GM19397 (cell line): ENCODE measurements around the gene S100A2.

Source experiments
- ATAC-seq: cut with Tn5 transposase; IDR thresholded peaks from one replicate; pipeline ENCODE4 v1.9.1; 2021; ENCODE audit warnings: mild to moderate bottlenecking, moderate library complexity; ENCODE audit not compliant: unreplicated experiment

Gene S100A2

DNA sequence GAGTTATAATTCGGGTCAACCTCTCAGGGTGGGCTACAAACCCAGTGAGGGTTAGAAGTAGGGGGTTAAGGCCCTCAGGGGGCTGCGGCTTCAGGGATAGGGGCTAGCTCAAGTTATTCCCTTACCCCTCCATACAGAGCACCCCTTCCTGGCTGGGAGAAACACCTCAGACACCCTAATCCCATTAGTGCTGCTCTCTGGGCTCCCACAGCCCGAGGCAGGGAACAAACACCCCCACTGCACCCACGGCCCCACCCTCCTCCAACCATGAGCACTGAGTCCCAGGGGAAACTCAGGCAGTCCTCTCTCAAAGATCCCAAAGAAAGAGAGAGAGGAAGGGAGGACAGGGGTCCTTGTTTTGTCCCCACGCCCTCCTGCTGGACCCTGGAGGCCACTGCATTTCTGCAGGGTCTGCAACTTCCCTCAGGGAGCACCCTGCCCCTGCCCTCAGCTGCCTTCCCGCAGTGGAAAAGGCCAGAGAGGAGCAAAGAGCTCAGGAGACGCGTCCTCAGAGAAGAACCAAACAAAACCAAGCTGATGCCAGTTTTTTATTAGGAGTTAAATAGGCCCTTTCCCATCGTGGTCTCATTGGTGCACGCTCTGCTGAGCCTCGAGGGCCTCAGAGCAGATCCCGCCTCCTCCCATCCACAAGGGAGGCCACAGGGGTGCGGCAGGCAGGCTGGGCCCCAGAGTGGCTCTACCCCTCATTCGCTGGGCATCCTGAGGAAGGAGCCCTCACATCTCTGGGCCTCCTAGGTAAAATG is 18.7 kb downstream of the S100A2 start:
- no peak for ATAC-seq

DNA sequence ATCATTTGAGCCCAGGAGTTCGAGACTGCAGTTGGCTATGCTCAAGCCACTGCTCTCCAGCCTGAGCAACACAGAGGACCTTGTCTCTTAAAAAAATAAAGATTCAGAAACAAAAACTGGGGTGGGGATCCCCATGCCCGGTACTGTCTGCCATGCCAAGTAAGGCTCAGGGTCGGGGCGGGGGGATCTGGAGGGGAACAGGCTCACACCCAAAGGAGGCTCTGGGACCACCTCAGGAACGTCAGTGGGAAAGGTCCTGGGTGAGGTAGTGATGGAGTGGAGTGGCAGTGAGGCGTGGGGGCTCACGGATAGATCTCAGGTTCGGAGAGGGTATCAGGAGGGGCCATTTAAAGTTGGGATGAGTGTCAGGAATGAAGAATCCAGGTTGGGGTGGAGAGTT is 19.3 kb downstream of the S100A2 start:
- no peak for ATAC-seq

DNA sequence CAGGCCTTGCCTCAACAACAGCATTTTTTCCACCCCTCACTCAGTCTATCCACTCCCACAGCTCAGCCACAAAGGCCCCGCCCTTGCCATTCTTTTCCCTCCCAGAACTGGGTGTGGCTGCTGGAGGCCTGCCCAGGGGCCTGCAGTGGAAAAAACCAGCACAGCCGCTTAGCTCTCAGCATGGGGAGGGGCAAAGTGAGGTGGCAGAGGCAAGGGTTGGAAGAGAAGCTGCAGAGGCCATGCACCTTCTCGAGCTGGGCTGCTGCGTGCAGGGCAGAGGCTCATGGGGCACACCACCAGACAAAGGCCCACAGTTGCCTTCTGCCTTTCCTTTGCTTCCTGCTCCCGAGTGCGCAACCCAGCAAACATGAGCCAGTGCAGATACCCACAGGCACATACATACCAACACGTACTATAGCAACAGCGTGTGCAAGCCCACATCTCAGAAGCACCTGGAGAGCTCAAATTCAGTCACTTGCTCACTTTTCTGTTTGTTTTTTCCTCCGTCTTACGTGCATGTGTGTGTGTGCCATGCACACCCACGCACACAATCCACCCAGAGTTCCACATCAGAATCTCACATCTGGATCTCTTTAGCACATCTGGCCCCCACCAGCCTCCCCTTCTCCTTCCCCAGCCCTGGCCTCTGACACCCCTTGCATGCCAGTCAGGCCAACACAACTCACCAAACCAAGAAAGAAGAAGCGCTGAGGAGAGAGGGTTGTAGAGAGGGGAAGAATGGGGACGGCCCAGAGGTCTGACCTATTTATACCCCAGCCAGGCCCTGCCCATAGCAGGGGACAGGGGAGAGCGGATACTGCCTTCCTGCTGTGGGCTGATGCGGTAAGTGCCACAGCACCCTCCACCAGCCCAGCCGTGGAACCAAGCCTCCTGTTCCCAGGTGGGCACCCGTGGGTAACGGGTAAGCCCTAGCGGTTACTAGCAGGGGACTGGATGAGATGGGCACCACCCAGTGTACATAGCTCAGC is 20.3 kb downstream of the S100A2 start, which contains the start of gene S100A4:
Gene S100A4 (minus strand): TSS at position 740 of the 989 bp plus-strand sequence. CDS start 1,012 bp downstream, outside the sequence.
- ATAC-seq: no peak

DNA sequence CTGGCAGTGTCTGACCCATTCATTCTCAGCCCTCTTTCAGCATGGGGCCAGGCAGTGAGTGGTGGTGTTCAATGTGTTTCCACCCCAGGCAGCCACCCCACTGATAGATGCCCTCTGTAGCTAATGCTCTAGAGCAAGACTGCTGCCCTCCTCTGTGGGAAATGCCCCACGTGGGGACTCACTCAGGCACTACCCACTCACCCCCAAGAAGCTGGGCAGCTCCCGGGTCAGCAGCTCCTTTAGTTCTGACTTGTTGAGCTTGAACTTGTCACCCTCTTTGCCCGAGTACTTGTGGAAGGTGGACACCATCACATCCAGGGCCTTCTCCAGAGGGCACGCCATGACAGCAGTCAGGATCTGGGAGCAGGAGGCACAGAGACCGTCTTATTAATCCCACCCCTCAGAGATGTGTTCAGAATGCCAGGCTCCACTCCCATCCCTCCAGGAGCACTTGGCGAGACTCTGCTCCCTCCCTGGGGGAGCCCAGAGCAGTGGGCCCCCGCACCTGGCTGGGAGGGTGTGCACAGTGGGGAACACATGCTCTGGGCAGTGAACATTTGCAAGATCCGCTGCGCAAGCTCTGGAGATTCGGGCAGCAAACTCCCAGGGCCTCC is 21.1 kb downstream of the S100A2 start:
- no peak for ATAC-seq

DNA sequence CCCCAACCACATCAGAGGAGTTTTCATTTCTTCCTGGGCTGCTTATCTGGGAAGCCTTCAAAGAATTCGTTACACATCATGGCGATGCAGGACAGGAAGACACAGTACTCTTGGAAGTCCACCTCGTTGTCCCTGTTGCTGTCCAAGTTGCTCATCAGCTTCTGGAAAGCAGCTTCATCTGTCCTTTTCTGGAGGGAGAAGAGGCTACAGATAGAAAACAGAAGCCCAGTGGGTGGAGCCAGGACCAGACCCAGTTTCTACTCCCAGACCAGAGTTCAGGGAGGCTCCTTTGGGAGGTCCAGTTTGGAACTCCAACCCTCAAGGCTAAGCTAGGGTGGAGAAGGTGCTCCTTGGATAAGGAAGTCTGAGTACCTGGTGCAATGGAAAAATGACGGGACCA is 21.9 kb downstream of the S100A2 start:
- ATAC-seq: no peak

DNA sequence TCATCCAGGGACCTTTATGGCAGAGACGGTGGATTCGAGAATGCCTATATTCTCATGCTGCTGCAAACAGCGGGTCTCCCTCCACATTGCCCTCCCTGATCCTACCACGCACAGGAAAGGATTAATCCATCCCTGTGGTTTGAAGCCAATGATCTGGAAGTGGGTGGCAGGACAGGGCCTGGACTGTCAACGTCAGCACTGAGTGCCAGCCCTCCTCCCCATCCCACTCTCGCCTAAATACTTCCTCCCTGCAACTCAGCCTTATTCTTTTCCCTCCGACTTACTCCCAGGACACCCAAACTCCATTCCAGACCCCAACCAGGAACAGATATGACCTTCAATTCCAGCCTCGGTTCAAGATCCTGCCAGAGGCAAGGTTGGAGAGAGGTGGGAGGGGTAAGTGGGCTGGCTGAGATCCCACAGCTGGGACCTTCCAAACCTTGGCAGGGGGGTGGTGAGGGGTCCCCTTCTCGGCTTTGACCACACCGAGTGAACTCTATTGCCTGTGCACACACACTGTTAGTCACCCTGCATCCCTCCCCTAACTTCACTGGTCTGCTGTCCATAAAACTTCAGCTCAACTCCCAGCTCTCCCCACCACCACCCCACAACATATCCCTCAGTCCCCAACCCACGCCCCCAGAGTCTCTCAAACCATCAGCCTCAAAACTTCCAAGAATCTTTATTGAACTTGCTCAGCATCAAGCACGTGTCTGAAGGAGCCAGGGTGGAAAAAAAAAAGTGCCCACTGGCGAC is 22.5 kb downstream of the S100A2 start:
- no peak for ATAC-seq

DNA sequence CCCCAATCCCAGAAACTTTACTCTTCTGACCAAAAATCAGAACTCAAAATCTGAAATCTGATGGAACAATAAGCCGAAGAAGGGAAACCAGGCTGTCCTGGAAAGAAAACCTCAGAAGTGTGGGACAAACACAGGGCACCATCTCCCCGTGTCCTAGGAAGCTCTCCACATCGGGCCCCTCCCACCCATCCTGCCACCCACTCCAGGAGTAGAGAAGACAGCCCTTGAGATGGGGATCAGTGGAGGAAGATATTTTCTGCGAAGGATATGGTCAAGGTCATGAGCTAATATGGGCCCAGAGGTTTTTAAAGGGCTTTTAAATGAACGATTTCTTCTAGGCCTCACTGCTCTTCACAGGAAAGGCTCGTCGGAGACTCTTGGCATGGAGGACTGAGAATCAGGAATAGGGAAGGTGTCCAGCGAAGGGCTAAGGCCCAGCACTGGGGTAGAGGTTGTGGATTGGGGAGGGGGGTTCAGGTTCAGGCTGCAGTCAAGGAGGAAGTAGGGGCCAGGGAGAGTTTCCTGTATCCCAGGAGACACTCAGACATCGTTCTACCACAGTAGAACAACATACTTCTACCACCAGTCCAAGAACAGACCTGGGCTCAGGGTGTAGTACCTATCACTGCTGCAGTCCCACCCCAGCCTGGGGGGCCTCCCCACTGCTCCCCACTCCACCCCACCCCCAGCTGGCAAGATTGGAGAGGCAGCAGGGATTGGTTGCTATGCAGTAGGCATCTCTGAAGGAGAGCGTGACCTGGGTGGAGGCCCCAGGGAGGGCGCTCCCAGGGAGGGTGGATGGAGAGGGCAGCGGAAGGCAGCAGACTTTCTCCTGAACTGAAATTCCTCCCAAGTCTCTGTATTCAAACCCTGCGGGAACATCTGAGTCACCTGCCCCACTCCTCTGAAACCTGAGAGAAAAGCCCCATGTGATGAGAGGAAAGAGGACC is 23.7 kb downstream of the S100A2 start:
- ATAC-seq: no peak

DNA sequence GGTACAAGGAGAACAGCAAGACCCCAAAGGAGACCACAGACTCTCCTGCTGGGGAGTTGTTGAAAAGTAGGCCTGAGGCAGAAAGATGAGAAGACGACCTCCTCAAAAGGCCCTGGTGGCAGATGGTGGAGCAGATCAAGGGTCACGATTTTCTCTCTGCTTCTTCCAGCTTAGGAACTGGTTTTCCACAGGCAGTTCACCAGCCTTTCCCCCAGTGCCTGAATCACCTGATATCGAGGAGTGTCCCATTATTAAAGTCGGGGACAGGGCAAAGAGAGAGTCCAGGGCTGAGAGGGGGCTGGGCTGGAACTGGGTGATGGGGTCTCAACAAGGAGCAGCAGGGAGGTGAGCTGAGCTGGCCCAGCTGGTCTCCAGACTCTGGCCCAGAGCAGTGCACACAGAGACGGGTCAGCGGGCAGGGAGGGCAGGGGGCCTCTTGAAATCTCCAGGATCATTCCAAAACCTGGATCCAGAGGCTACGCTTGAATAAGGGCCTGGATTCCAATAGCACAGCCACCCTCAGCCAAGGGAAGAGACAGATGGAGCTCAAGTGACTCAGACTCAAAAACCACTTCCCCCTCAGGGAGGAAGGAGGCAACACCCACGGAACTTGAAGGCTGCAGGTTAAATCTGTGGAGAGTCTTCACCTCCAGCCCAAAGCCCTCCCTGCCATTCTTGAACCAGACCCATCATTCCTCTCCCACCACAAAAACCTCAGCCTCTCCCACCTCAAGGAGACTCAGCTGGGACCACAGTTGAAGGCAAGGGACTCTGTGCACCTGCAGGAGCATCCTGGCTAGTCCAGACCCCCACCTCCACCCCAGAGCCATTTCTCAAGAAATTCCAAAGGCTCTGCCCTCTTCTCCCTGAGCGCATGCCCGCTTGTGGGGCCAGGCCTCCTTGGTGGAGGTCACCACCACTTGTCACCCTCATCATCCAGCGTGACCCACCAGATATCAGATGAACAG is 25.0 kb downstream of the S100A2 start, which contains the start of gene S100A5:
Gene S100A5 (minus strand): TSS at position 541 of the 968 bp plus-strand sequence. CDS start 743 bp downstream, outside the sequence.
- ATAC-seq: no peak

DNA sequence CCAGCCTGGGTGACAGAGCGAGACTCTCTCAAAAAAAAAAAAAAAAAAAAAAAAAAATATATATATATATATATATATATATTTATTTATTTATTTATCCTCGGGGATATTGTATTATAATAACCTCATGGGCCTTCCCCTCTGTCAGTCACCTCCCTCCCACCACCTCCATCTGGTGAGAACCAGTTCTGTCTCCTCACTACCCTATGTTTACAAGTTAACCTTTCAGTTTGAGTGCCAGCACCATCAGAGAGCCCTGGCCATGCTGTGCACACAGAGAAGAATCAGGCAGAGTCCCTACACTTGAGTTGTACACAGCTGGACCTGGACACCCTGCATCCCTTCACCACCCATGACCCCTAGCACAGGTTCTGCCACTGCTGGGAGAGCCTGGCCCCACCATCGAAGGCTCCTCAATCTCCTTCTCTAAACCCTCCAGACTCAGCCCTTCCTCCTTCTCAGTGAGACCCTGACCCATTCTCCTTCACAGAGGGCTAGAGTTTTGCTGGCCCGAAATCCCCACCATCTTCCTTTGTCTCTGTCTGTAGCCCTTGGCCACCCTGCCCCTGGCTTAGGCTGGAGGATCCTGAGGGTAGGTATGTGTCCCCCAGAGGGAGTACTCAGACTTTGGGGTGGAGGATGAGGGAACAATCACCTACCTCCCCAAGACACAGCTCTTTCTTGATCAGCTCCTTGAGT is 26.1 kb downstream of the S100A2 start:
- no peak for ATAC-seq

DNA sequence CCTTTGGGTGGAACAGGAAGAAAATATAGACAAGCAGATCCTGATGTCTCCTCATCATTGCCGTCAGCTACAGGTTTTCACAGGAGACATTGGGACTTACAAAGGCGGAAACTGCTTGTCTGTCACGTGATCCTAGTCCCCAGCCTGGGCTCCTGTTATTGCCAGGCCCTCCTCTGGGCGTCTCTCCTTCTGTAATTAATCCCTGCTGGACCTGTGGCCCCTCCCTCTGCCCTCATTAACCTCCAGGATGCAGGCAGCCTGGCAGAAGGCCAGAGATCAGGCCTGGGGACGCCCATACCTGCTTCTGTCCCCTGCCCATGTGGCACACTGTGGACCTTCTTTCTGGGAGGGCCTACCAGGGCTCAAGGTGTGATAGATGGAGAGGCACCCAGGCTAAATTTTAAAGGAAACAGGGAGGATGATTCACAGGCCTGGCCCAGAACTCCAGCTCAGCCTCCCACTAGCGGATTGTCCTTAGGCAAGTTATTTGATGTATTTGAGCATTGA is 27.3 kb downstream of the S100A2 start:
- ATAC-seq: no peak

DNA sequence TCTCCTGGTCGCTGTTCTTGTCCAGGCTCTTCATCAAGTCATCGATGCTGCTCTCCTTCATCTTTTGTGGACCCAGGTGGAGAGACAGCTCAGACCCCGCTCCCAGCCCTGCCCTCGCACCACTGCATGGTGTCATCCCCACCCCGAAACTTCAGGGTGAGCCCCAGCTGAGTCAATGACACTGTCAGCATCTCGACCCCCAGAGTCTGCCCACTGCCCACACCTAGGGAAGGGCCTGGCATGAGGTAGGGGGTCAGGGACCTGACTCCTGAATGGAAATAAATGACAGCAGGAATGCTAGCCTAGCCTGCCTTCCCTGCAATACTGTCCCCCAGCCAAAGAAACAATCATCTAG is 28.3 kb downstream of the S100A2 start:
- ATAC-seq: no peak

DNA sequence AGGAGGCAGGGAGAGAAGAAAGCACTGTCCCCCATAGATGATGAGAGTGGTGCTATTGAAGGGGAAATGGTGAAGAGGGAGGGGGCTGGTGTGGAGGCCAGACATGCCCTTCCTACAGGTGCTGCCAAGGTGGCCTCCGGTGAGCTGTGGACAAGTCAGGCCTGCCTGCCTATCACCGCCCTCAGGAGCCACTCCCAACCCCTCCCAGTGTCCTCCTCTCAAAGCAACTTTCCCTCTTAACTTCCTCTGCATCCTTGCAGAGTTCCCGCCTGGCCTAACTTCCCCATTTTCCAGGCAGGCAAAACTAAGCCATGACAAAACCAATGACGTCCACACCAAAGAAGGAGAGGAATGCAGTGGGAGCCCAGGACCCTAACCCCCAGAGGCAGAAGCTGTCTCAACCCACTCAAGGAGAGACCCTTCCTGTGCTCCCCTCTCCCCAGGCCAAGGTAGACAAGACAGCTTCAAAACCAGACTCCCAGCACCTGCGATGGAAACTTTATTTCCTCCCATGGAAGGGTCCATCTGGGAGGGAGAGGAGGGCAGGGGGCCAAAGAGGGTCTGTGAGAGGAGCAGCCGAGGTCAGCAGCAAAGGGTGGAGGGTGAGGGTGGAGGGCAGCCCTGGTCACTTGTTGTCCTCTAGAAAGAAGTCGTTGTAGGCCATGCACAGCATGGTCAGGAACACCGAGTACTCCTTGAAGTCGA is 28.8 kb downstream of the S100A2 start:
- ATAC-seq: no peak

DNA sequence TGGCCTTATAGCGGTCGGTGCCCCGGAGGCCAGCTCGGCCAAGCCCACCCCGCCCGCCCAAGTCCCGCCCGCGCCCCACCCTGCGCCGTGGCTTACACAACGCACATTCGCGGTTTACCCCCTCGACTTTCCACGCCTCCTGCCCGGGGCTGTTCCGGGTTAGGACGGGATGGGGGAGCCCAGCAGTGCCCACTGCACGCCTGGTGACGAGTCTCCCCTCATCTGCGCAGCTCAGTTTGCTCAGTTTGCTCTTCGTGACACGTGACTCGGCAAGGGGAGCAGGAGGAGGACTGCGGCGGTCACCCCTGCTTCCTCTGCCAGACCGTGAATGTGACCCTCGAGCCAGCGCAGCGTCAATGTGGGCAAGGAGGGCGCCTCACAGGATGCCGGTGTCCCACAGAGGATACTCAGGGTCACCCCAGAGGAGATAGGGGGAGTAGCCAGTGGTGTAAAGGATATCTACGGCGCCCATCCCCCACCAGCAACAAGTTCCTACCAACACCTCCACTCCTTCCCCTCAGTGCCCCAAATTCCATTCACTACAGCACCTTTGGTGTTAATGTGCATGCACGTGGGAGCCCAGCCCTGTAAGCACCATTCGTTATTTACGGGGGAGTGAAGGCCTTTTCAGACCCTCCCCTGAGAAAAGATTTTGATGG is 29.5 kb downstream of the S100A2 start:
- no peak for ATAC-seq

DNA sequence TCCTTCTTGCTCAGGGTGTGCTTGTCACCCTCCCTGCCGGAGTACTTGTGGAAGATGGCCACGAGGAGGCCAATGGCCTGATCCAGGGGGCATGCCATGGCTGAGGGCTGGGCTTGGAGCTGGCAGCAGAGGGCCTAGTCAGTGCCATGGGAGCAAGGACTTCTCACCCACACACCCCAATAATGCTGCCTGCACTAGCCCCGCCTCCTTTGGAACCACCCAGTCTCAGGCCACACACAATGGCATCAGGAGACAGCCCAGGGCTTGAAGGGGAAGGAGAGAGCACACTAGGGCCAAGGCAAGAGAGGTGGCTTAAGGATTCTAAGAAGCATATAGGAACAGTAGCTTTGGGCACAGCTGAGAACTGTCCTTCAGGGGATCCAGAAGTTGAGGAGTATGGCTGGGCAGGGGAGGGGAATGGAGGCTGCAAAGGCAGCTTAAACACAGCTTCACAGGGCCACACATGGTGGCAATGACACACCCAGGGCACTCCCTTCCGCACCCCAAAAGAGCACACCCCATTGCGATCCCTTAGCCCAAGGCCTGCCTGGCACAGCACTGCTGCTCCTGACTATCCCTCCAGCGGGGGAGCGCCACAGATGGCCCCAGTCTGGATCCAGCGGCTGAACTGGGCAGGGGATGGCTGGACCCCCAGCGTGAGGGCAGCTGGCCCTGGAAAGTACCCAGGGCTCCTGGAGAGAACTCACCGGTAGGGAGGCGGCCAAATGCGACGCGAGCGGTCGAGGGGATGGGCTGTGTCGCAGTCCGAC is 30.2 kb downstream of the S100A2 start, which contains the start of gene S100A6:
Gene S100A6 (minus strand): TSS at position 750 of the 770 bp plus-strand sequence. CDS start 652 bp downstream, at position 98.
- no peak for ATAC-seq

DNA sequence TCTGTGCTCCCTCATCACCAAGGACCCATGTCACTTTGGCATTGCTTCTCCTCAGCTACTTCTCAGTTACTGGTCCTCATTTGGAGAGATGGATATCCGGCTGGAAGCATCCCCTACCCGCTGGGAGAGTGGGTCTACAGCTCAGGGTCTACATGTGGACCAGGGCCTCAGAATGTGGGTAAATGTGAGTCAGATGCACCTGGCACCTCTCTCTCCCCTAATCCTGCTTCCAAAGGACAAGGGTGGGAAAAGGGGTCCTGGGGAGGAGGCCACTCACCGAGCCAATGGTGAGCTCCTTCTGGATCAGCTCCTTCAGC is 30.8 kb downstream of the S100A2 start:
- ATAC-seq: no peak
